GM12801 (cell line): ENCODE results near the gene JAM2.

Source experiments
- TF ChIP-seq, protein P1 (sequence below): IDR thresholded peaks from one replicate; pipeline ENCODE4 v1.5.1; 2011; ENCODE audit warnings: control low read depth; ENCODE audit not compliant: insufficient read length; ENCODE audit errors: extremely low read depth

The JAM2 gene

GRCh38 chr21:25764065-25764464, 125.0 kb downstream of the JAM2 start:
- TF ChIP-seq, protein P1, sequence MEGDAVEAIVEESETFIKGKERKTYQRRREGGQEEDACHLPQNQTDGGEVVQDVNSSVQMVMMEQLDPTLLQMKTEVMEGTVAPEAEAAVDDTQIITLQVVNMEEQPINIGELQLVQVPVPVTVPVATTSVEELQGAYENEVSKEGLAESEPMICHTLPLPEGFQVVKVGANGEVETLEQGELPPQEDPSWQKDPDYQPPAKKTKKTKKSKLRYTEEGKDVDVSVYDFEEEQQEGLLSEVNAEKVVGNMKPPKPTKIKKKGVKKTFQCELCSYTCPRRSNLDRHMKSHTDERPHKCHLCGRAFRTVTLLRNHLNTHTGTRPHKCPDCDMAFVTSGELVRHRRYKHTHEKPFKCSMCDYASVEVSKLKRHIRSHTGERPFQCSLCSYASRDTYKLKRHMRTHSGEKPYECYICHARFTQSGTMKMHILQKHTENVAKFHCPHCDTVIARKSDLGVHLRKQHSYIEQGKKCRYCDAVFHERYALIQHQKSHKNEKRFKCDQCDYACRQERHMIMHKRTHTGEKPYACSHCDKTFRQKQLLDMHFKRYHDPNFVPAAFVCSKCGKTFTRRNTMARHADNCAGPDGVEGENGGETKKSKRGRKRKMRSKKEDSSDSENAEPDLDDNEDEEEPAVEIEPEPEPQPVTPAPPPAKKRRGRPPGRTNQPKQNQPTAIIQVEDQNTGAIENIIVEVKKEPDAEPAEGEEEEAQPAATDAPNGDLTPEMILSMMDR = no peak
